IPS-NIHi11 (cell line): ENCODE results near the gene PROK2.

Experiments used
- DNase-seq: peaks from one replicate; pipeline ENCODE4 v3.0.0; 2012; ENCODE audit warnings: mixed read lengths, low spot score

PROK2 gene

DNA sequence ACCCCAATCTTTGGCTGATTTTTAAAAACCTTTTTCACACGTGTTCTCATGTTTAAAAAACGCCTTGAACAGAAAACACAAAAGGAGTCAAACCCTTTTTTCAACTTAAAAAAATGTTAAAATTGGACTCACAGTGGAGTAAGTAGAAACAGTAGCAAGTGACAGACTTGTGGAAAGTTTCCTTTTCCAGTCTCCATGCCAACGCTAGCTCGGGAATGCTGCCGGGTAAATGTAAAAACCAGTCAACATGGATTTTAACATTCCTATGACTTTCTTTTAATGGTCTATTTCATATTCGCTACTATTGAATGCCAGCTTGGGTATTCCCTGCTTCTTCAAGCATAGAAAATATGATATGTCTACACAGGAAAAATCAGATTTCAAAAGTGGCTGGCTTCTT, 1.6 kb upstream of the PROK2 start:
- no peak for DNase-seq

DNA sequence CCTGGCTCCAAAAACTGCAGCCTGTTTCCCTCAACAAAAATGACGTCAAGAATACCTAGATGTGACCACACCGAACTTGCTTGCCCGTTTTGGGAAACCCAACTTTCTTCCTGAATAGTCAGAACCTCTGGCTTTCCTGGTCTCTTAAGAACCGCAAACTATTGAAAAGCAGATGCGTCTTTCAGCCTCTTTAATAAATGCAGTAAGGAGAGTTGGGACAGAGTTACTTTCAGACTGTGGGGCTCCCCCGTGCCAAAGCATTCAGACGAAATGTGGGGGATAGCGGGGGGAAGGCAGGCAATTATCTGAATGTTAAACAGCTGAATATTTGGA, 1.2 kb upstream of the PROK2 start:
- DNase-seq: no peak

DNA sequence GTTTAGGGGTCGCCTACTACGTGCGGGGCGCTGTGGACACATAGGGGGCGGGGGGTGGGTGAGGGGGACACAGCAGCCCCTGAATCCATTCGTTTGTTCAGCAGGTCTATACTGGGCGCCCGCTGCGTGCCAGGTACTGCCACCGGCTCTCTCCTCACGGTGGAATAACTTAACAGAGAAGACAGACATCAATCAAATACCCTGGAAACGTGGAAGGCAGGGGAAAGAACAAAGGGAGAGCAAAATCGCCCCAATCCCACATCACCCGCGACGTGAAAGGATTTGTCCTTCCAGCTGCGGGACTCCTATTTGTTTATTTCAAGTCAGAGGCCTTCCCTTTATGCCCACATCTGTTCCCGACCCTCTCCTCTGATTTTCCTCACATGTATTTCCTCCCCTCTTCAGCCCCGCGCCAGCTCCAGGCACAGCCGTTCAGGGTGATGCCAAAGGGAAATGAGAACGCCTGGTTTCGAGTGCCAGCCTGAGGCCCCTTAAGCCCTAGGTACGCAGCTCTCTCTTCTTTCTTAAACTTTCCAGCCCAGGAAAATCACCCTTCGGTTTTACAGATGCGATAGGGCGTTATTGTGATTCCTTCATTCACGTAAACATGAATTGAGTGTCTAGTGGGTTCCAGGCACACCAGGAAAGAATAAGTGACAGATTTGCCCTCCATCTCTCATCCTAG, 726 bp upstream of the PROK2 start:
- no peak for DNase-seq

DNA sequence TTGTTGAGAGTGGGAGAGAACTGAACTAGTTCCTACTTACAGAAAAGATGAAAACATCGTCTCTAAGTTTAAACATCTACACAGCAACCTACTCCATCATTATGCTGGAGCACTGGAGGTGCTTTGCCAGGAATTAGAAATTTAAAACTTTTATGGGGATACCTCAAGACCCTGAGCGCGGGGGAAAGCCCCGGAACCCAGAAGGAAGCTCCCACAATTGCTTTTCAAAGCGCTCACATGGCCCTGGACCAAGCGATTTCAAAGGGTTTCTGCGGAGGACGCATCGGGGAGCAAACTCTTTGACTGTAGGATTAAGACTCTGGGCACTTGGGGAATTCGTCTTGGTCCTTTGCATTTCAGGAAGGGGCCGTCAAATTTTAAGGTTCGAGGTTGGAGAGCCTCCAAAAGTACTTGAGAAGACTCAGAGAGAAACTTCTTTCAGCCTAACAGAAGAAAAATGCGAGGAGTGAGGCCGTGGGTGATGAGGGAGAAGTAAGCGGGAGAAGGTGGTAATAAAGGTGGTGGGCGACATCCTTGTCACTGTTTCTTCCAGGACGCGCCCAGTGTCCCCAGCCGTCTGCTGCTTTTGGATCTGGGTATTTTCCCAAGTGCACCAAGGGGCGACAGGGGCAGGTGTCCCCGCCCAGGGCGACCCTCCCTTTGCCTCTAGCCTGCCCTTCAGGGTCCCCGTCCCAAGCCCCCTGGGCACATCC, 591 bp downstream of the PROK2 start:
- no peak for DNase-seq

DNA sequence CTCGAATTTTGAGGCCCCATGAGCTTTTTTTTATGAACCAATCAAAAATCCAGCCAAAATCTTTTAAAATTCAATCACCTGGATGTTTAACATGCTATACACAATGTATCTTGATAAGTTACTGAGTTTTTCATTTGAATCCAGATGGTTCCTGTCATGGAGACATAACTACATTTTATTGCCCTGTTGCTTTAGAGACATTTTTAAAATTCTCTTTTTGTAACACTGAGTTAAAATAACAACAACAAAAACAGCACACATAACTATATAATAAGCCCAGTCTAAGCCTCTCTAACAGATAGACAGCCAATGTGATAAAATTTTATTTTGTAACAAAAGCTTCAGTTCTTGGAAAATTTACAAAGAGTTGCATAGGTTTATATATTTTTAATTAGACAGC, 1.8 kb downstream of the PROK2 start:
- no peak for DNase-seq

DNA sequence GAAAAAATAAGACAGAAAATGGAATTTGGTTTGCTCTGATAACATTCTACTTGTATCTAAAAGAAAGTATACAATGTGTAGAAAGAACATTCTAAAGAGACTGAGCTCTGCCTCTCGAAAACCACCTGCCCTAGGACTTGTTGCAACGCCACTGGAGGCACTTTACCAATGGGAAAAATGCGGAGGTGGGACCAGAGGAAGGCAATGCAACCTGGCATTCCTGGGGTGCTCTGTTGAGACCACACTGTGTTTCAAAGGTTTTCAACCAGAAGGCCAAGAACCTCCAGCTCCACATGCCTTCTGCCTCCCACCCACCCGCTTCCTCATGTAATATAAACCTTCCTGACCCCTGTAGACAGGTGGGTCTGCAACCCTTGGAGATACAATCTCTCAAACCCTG, 4.5 kb downstream of the PROK2 start:
- DNase-seq: no peak

DNA sequence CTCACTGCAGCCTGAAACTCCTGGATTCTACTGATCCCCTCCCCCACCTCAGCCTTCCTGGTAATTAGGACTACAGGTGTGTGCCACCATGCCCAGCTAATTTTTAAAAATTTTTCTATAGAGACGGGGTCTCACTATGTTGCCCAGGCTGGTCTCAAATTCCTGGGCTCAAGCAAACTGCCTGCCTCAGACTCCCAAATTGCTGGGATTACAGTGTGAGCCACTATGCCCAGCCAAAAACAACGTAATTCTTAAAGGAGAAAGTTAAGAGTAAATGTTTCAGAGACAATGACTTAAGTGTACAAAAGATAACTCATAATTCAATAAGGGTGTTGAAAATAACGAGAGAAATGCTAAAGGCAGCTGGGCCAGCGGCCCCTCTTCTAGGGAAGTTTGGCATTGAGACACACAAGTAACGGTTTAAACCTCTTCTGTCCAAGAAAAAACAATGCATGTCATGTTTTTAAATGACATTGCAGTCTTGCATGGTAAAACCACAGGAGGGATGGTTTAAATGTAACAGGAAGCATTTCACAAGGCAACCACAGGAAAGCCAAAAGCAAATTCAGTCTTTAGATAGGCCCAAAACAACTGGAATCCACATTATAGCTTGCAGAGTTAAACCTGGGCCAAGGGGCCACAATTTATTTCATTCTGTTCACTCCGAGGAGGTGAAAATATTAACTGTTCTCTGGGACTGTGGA, 5.1 kb downstream of the PROK2 start:
- no peak for DNase-seq

DNA sequence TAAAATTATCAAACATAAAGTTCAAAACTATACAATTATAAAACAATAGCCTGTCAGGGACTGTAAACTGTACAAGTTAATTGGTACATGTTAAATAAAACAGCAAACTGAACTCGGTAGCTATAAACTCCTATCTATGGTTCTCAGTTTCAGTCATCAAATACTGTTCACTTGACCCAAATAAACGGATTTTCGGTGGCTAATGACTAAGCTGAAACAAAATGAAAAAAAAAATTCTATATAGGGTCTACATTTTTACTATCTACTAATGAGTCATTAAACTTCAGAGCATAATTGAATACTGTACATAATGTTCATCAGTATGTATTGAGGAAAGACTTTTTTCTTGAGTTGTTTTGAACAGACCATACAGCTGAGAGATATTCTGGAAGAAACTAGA, 6.6 kb downstream of the PROK2 start:
- DNase-seq: no peak

DNA sequence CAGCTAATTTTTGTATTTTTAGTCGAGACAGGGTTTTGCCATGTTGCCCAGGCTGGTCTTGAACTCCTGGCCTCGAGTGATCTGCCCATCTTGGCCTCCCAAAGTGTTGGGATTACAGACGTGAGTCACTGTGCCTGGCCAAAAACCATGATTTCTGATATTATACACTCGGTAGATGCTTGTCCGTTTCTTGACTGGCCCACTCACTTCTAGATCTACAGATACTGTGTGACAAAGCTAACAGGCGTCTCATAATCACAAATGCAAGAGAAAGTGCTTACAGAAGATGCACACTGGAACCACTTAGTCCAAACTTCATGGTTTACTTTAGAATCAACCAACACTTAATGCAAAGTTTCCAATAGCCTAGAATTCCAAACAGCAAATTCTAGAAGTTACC, 8.4 kb downstream of the PROK2 start:
- DNase-seq: no peak

DNA sequence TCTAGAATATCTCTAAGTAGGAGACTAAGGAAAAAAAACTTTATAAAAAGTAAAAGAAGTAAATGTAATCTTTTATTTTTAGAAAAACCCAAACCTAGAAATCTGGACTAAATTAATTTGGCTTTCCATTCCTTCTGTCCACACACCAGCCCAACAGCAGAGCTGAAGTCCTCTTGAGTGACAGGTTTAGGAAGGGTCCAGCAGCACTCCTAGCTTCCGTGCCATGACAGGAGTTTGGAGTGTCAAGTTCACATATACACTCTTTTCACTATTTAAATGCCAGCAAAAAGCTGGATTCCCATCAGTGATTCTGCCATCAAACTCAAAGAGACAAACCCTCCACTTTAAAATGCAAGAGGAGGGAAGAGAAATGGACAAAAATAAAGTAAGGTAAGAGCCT, 13.1 kb downstream of the PROK2 start:
- DNase-seq: no peak

DNA sequence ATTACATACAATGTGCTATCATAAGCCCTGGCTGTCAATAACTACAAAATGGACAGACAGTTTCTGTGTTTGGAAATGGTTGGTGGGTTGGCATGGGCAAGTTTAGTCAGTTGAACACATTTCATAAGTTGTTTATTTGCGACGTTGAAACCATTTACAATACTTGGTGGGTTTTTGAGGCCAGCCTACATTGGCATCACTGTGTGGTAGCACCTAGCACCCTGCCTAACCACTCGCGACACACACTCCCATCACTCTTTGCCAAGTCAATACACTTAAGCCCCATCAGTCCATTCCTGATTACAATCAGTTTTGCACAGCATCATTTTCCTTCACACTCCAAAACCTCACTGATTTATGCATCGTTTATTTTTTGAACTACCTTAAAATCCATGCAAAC, 13.8 kb downstream of the PROK2 start:
- no peak for DNase-seq

DNA sequence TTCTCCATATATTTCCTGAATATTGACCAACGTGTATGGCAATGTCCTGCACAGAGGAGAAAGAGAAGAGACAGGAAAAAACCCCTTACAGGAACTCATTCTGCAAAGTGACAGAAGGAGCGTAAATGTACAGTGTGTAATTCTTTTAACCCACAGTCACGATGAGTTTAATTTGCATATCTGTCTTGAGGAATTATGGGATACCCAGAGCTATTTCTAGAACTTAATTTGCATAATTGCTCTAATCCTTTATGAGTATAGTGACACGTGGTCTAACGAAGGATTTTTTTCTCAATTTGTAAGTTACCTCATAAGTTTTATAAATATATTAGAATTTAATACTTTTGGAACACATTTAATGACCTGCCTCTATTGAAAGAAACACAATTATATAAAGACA, 21.5 kb downstream of the PROK2 start:
- no peak for DNase-seq

DNA sequence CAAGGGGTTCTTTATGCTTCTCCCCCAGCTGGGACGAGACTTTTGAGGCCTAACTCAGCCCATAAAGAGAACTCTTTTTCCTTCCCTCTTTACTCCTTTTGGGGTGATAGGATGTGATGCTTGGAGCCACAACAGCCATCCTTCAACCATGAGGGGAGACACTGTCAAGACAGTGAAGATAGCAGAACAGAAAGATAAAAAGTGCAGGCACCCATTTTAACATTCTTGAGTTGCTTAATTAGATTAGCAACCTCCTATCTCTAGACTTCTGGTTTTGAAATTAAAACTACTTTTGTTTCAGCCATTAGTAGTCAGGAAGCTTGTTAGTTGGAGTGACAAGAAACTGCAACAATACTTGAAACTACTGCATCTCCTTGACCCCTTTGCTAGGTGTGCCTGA, 24.8 kb downstream of the PROK2 start:
- DNase-seq: no peak

DNA sequence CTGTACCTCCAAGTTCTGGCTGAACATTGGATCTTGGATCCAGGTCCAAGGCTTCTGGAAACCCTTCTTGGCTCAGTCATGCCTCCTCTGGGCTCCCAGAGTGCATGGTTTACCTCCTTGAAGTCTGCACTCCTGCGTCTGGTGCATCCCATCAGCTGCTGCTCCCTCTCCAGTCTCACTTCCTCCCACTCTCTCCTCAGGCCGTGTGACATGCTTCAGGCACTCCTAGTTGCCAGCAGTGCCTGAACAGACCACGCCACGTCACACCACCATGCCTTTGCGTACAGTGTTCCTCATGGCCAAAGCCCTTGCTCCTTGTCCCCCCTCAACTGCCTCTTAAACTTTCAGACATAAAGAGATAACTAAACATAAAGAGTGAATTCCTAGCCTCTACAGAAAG, 25.5 kb downstream of the PROK2 start:
- no peak for DNase-seq

DNA sequence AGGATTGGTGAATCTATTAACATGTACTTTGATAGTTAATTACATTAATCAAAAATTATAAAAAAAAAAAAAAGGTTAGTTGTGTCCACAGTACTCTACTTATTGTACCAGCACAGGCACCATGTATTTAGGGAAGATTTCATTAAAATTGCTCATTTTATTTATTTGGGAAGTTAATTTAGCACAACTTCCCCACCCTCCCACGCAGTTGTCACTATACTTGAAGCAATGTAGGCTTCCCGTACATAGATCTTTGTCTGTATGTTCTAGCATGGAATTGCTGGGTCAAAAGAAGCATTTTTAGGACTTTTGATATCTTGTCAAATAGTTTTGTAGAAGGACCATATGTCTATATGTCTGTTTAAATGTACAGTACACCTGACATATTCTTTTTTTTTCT, 26.9 kb downstream of the PROK2 start:
- no peak for DNase-seq

DNA sequence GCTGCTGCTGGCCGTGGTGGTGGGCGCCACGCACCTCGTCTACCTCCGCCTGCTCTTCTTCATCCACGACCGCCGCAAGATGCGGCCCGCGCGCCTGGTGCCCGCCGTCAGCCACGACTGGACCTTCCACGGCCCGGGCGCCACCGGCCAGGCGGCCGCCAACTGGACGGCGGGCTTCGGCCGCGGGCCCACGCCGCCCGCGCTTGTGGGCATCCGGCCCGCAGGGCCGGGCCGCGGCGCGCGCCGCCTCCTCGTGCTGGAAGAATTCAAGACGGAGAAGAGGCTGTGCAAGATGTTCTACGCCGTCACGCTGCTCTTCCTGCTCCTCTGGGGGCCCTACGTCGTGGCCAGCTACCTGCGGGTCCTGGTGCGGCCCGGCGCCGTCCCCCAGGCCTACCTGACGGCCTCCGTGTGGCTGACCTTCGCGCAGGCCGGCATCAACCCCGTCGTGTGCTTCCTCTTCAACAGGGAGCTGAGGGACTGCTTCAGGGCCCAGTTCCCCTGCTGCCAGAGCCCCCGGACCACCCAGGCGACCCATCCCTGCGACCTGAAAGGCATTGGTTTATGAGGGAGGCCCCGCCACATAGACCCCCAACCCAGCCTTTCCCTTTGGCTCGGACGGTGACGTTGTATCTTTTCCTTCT, 30.2 kb downstream of the PROK2 start:
- peak; percentile 29 for DNase-seq

DNA sequence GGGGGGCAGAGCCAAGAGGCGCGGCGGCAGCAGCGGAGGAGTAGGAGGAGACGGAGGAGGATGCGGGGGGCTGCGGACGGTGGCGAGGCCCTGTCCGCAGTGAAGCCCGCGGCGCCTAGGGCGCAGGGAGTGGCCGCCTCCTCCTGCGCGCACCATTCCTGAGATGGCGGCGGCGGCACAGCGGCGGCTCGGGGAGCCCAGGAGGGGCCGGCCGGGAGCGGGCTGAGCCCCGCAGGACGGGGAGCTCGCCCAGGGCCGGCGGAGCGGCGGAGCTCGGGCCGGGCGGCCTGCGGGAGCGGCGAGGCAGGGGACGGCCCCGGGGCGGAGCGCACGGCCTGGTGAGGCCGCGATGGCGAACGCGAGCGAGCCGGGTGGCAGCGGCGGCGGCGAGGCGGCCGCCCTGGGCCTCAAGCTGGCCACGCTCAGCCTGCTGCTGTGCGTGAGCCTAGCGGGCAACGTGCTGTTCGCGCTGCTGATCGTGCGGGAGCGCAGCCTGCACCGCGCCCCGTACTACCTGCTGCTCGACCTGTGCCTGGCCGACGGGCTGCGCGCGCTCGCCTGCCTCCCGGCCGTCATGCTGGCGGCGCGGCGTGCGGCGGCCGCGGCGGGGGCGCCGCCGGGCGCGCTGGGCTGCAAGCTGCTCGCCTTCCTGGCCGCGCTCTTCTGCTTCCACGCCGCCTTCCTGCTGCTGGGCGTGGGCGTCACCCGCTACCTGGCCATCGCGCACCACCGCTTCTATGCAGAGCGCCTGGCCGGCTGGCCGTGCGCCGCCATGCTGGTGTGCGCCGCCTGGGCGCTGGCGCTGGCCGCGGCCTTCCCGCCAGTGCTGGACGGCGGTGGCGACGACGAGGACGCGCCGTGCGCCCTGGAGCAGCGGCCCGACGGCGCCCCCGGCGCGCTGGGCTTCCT, 31.0 kb downstream of the PROK2 start, which contains the start of gene GPR27:
Gene GPR27, plus strand, starts transcription at position 155 of the 909 bp plus-strand sequence. Its CDS starts 195 bp downstream, at position 350.
- peak; percentile 69 for DNase-seq

DNA sequence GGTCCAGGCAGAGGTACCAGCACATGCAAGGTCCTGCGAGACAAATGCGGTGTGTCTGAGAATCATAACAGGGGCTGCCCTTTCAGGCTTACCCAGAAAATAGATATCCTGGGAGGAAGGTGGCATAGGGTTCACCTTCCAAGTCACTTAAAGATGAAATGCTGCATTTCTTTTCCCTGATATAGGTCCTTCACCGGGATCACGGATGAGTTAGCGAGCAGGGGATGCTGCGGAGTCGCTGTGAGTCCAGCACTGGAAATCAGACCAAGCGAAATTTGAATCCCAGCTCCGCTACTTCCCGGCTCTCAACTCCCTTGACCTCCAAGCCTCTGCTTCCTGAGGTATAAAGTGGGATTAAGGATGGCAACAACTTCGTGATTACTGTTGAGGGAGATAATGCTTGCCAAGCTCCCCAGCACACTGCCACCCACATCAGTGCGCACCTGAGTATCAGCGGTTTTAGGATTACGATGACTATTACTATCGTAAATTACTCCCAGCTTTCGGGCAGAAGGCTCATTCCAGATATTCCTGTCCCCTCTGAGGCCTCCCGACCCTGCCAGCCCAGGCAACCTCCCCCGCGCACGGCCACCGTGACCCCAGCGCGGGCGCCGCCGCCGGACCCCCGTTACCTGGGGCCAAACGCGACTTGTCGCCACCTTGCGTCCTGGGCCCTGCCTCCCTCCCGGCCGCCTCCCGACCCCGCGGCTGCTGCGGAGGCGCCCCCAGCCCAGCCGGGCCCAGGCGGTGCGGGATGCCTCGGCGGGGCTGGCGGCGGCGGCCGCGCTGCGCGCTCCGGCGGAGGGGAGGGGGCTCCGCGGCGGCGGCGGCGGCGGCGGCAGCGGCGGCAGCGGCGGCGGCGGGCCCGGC, 31.9 kb downstream of the PROK2 start:
- DNase-seq: no peak

DNA sequence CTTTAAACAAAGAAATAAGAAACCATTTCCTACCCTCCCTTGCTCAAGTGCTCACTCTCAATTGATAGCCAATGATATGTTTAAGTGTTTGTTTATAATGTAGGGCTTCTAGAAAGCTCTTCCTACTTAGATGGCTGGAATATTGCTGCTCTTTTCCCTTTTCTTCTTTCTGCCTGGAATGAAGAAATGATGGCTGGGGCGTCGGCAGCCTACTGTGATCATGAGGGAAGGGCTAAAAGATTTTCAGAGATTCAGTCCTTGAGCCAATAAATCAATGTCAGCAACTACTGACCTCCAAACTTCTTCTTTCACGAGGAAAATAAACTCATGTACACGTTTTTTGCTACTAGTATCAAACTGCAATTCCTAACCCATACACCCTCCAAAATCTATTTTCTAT, 33.3 kb downstream of the PROK2 start:
- DNase-seq: no peak

DNA sequence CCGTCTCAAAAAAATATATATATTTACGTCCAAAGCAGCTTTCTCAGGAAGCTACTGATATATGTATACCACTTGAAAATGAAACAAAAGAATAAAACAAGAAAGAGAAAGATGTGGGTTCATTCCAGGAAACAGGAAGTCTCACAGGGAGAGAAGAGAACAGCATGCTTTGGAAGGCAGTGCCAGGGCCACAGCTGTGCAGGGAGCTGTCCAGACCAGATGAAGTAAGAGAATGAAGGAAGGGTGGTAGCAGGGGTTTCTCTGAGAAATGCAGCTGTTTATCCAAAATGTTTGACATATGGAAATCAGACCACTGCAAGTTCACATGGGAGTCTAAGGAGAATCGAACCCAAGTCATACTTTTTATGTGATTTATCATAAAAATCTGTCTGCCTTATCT, 40.2 kb downstream of the PROK2 start:
- no peak for DNase-seq

DNA sequence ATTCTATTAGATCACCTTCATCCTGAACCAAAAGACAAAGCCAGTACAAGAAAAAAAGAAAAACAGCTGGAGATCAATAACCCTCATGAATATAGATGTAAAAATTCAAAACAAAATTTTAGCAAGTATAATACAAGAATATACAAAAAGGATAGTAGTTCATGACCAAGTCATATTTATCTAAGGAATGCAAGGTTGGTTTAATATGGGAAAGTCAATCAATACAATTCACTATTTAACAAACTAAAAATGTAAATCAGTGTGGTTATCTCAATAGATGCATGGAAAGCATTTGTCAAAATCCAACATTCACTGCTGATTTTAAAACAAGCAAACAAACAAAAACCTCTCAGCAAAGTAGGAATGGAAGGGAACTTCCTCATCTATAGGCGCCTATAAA, 42.3 kb downstream of the PROK2 start:
- DNase-seq: no peak
